Vagina (tissue), 2 donors: ENCODE measurements around the gene STMND1.

Experiments
- POLR2A ChIP-seq, 2 donors: fragments of 450-650 bp; IDR thresholded peaks; one replicate each; pipeline ENCODE4 v1.6.1; 2017; ENCODE audit warnings: antibody characterized with exemption in 2 of 2, mild to moderate bottlenecking in 2 of 2, moderate library complexity in 2 of 2
- POLR2AphosphoS5 ChIP-seq, 2 donors: sonication (generic); formaldehyde crosslinking; IDR thresholded peaks; one replicate each; pipeline ENCODE4 v1.9.0; 2017; ENCODE audit warnings: antibody characterized with exemption in 2 of 2, mild to moderate bottlenecking in 2 of 2, low read depth in 1 of 2; ENCODE audit not compliant: insufficient read depth in 1 of 2
- TF ChIP-seq, protein P1 (sequence below), 3 experiments: fragments of 450-650 bp in 2 of 3; fragments of 200-600 bp in 1 of 3; sonication (generic) in 1 of 3; IDR thresholded peaks; one replicate each; pipeline ENCODE4 v1.5.1; 2017 to 2019; ENCODE audit warnings: antibody characterized with exemption in 3 of 3, mild to moderate bottlenecking in 2 of 3, moderate library complexity in 2 of 3

DNA sequence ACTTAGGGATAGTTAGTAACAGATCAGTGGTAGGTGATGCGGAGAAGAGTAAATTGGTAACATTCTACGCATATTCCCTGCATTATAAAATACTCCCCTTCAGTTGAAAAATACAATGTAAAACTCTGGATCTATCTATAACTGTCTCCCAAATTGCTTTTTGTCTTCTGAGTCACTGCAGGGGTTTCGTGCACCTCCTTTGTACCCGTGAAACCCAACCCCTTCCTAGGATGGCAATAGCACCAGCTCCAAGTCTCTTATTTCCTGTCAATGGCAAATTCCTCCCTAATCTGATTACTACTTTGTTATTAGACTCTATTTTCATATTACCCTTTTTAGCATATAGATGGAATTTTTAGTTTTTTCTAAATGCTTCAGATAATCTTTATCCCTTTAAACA lies 20.6 kb upstream of the STMND1 start:
- TF ChIP-seq POLR2AphosphoS5 (IDR thresholded peaks at IDR 0.05; ENCODE audit: insufficient read depth in 1 of 2, low read depth in 1 of 2) (no peak), POLR2A (IDR thresholded peaks at IDR 0.05) (no peak)
- TF ChIP-seq, protein P1, sequence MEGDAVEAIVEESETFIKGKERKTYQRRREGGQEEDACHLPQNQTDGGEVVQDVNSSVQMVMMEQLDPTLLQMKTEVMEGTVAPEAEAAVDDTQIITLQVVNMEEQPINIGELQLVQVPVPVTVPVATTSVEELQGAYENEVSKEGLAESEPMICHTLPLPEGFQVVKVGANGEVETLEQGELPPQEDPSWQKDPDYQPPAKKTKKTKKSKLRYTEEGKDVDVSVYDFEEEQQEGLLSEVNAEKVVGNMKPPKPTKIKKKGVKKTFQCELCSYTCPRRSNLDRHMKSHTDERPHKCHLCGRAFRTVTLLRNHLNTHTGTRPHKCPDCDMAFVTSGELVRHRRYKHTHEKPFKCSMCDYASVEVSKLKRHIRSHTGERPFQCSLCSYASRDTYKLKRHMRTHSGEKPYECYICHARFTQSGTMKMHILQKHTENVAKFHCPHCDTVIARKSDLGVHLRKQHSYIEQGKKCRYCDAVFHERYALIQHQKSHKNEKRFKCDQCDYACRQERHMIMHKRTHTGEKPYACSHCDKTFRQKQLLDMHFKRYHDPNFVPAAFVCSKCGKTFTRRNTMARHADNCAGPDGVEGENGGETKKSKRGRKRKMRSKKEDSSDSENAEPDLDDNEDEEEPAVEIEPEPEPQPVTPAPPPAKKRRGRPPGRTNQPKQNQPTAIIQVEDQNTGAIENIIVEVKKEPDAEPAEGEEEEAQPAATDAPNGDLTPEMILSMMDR (IDR thresholded peaks at IDR 0.05) = no peak
